ENCODE measurements around the gene AMOT. TPM values are rescaled to one million over a fixed set of nuclear protein-coding genes. Genes with fewer than 3 reads are reported as not detected.

Gene AMOT
- total RNA-seq, 1 donor from 2014 or later = 6.4 TPM

- intact Hi-C loops (cut with DNase I) = no loop called here
- DNase-seq (ENCODE audit: low spot score) = no peak
These were observed 3.6 kb upstream of the AMOT start for GRCh38 chrX:112844250-112844649.

DNA sequence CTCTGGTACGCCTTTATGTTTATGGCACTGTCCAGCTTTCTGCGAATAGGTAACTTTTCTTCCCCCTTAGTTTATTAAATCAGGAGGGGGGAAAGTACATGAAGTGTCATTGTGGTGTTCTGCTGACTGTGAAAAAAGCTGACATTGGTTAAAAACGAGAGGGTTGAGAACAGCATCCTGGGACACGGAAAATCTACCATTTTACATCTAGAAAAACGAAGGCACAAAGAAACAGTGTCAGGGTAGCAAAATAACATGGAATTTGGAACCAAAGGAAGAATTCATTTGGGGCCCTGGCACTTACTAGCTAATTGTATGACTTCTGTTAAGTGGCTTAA lies 1.2 kb upstream of the AMOT start:
- intact Hi-C loops (cut with DNase I) = loop anchor here (2.0 kb wide), 1 partner anchor 41 kb away; no protein-coding TSS in a partner anchor
- DNase-seq (ENCODE audit: low spot score) = no peak

DNA sequence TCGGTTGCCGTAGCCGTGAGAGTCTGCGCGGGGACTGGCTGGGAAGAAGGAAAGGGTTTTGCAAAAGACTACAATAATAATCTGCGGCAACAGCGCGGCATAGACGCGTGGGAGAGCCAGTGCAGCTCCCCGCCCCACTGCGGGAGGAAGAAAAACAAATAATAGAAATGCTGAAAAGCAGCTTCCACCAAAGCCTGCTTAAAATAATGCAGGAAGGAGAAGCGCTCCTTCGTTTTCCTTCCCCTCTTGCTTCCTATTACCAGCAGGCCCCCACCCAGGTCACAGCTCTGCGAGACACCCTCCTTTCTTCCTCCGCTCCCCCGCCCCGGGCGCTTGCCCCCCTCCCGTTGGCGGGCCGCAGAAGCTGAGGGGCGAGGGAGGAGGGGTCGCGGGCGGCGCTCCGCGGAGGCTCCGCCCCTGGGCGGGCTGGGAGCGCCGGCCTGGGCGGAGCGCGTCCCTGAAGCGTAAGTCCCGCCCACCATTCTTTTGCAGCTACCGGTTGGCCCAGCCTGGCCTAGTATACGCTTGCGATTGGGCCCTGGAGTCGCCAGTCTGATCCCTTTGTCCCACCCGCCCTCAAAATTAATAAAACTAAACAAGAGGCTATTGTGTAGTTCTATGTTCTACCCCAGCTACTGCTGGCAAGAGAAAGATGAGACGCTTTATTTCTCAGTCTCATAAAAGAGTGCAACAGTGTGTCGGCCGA lies 636 bp upstream of the AMOT start:
- peak; percentile 87 for DNase-seq (ENCODE audit: low spot score)
- intact Hi-C loops (cut with DNase I) = no loop called here

- intact Hi-C loops (cut with DNase I) = no loop called here
- no peak for DNase-seq (ENCODE audit: low spot score)
These were observed 775 bp downstream of the AMOT start for GRCh38 chrX:112839856-112840255.

DNA sequence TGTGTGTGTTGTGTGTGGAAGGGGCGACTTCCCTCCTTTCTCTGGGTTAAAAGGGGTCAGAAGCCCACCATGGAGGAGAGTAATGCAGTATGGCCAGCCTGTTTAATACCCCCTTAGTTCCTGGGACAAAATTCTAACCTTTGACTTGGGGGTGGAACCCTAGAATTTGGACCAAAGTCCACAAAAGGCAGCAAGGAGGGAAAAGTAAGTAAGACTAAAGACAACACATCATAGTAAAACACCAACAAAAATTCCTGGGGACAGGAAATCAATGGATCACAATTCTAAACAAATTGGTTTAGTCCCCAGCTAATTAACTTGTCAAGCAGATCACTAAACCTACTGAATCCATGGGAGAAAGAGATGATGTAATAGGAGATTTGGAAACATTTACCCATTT lies 3.1 kb downstream of the AMOT start:
- no peak for DNase-seq (ENCODE audit: low spot score)
- intact Hi-C loops (cut with DNase I) = no loop called here

DNA sequence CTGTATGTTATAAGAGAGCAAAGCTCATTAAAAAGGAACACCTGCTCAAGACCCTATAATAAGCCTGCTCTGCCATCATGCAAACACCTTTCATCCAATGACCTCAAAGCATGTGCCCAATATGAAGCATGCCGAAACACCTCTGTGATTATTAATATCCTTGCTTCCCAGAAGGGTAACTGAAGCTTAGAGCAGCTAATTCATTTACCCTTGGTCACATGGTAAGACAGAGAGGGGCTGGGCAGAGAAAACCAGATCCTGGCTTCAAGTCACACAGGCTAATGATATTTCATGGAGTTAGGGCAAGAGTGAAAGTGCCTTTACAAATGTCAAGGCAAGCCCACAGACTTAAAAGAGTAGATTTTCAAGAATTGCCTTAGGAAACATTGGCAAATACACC lies 5.6 kb downstream of the AMOT start:
- intact Hi-C loops (cut with DNase I) = no loop called here
- DNase-seq (ENCODE audit: low spot score) = no peak

DNA sequence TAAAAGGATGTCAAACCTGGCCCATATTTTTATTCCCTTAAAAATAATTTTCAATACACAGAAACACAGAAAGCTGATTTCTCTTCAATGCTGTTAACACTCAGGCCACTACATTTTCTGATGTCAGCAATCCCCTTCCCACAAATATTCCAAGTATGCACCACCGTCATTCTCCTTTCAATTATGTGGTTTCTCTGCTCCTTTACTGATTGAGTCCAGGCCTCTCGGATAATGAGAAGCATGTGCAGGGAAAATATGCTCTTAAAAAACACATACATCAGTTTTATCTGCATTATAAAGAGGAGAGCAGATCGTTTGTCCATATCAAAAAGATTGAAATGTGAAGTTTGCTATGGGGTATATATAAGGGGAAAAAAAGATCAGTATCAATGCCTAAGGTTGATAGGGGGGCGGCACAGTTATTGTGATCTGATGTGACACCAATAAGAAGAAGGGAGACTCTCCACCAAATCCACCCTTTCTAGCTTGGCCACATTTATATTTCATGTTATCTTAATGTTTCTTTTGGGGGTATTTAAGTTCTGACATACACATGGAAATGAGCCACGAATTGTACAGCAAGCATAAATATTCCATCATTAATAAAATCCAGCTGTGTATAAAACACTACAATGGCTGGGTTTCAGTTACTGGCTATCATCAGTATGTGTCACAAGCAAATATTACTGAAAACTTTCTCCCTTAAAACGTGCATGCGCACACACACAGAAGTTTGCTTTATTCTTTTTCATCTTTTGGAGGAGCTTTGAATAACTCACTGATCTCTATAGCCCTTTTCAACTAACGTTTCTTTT lies 6.4 kb downstream of the AMOT start:
- intact Hi-C loops (cut with DNase I) = no loop called here
- no peak for DNase-seq (ENCODE audit: low spot score)

DNA sequence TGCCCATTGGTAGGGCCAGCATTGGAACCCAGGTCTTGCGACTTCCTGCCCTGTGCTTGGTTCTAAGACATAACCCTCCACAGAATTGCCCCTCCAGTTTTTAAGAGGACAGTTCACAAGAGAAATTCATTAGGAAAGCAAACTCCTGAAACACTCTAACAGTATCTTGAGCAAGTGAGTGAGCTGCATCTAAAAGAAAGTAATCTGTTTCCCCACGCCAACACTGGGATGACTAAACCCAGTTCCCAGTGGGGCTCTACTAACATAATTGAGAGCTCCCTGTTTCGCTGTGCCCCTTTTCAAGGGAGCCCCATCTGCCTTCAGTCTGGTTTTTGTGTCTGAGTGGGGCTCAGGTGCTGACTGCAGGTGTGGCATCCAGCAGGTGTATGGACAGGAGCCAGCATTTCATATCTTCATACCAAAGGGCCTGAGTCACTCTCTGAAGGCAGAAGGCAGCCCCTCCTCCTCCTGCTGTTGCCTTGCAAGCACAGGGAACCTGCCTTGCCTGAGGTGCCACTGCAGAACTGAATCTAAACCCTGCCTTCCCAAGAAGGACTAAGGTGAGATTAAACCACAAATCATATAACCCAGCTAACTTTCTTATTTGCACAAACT lies 8.0 kb downstream of the AMOT start:
- intact Hi-C loops (cut with DNase I) = no loop called here
- no peak for DNase-seq (ENCODE audit: low spot score)

- intact Hi-C loops (cut with DNase I) = no loop called here
- no peak for DNase-seq (ENCODE audit: low spot score)
These were observed 10.1 kb downstream of the AMOT start for GRCh38 chrX:112830540-112830939.

DNA sequence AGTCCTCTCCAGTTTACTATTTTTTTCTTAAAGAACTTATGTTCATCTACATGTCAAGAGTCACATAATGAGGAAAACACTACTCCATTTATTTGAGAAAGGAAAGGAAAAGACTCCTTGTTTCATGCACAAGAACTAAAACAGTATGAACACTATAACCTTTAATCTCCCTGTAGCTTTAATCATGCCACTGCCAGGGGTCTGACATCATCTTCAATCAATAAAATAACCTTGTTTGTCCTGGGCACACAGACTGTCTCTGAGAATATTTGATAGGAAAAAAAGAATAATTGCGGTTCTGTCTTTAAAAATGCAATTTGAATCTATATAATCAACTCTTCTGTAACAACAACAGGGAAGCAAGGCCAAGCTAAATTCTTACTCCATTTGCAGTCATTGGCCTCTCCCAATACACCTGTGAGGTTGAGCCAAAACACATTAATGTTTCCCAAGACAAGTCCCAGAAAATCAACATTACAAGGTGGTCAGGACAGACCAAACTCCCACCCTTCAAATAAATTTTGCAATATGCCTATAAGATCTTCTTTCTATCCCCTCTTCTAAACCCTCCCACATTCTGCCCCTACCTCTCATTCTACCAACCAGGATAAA lies 13.2 kb downstream of the AMOT start:
- DNase-seq (ENCODE audit: low spot score) = no peak
- intact Hi-C loops (cut with DNase I) = no loop called here

DNA sequence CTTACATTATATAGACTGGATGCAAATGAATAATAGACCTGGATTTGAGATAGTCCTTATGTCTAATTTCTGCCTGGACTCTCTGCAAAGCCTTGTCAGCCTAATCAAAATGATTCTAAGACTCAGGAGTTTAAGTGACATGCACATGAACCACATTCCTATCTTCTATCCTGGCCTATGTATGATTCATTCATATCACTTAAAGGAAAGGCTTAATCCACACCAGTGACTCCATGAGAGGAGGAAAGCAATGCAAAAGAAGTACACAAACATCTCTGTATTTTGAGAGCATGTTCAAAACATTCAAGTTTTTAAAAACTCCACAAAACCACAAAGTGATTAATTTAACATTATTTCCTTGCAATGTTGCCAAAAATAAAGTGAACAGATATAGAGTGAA lies 14.6 kb downstream of the AMOT start:
- intact Hi-C loops (cut with DNase I) = no loop called here
- DNase-seq (ENCODE audit: low spot score) = no peak

DNA sequence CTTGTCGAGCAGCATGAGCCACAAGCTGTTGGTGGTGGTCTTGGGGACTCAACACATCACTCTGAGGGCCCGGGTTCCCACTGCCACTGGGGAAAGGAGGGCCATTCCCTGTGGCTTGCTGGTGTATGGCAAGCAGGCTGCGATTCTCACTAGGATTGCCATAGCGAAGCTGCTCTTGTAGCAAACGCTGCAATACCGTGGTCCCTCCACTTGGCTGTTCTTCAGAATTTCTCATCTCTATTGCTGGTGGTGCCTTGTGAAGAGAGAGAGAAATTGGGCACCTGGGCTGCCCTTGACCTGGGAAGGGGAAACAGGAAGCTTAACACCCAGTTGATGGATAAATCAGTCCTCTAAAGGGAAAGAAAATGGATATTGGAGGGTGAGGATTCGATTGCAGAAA lies 17.7 kb downstream of the AMOT start:
- DNase-seq (ENCODE audit: low spot score) = no peak

DNA sequence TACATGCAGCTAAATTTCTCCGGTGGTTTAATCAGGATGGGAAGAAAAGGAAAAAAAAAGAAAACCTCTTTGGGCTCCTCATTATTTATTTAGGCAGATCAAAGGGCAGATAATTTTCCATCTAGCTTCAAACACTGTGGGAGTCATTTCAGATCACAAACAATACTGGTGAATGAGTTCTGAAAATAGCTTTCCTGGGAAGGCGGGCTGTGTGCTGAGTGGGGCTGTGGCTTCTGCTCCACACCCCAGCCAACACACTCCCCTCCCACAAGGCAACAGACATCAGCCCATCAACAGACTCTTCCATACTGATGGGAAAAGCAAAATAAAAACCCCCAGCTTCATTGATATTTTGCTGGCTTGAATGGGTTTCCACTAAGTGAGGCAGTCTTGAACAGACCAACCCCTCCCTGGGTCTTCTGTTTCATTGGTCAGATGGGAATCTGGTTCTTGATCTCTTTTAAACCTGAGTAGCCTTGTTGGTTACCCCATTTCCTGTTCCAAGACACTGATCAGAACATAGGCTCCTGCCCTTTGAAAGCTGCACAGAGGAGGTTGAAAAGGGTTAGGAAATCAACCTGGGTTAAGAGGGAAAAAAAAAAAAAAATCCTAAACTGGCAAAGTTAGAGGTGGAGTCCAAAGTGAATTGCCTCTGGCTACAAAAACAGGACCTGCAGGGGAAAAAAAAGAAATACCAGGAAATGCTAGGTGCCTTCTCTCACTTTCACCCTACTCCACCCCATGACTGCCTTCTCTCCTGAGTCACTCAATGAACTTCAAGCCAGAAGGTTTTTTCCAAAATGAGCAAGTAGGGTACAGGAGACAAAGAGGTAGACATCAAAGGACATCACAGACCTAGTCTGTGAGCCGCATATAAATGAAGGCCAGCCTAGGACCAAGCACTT lies 20.0 kb downstream of the AMOT start:
- intact Hi-C loops (cut with DNase I) = no loop called here
- no peak for DNase-seq (ENCODE audit: low spot score)

More for the DNA sequence above, 17.7 kb downstream of the AMOT start:
- intact Hi-C loops (cut with DNase I) = no loop called here

- DNase-seq (ENCODE audit: low spot score) = no peak
- intact Hi-C loops (cut with DNase I) = no loop called here
These were observed 20.8 kb downstream of the AMOT start for GRCh38 chrX:112819813-112820212.

DNA sequence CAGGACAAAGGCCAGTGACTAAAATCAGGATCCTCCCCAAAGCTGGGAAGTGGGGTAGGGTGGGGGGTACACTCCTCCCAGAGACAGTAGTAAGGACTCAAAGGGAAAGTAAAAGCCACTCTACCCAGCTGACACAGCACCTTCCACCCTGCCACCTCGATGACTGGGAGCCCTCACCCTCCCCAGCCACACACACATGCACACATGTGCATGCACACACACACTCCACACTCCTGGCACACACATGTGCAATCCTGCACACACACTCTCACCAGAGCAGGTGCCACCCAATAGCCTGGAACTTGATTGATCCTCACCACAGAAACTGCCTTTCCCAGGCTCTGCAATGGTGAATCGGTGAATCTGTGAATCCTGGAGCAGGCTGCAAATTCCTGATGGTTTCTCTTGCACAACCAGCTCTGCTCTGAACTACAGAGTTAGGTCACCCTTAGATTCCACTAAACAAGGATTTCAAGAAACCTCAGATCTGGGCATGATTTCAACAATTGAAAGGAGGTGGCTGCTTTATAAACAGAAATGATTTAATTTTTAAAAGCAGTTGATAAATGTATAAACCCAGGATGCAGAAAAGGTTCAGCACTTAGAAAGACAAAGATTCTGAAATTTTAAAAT lies 21.5 kb downstream of the AMOT start:
- intact Hi-C loops (cut with DNase I) = no loop called here
- DNase-seq (ENCODE audit: low spot score) = no peak

GRCh38 chrX:112818114-112819007 lies 22.3 kb downstream of the AMOT start:
- no peak for DNase-seq (ENCODE audit: low spot score)
- intact Hi-C loops (cut with DNase I) = no loop called here

DNA sequence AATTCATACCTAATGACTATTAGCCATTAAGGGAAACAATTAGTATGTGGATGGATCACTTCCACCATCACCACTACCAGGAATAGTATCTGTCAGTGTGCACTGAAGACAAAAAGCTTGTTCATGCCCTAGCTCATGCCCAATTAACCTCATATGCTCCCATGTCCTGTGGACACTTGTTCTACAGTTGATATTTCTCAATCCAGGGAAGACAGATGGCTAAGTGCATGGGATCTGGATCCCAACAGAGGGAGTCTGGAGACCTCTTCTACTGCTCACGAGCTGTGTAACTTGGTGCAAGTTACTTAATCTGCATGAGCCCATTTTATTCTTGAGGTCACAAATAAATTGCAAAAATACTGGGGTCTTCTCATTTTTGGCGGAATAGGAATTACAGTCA lies 23.7 kb downstream of the AMOT start:
- no peak for DNase-seq (ENCODE audit: low spot score)
- intact Hi-C loops (cut with DNase I) = no loop called here

DNA sequence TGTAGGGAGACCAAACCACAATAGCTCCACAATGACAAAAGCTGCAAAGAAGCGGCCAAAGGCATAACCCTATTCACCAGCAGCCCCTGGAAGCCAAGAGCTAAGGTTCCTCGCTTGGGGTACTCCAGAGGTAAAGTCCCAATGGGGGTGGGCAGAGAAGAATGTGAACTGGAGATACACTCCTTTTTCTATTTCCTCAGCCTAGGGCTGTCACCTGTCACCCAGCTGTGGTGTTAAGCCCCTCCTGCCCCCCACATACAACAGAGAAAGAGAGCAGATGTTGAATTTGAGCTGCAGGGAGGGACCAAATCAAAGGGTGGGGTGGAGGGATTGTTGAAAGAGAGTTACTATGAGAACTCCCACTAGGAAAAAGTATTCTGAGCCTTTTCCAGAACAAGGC lies 26.1 kb downstream of the AMOT start:
- intact Hi-C loops (cut with DNase I) = no loop called here

More for the DNA sequence above, 26.1 kb downstream of the AMOT start:
- no peak for DNase-seq (ENCODE audit: low spot score)

All from cardiac septum (tissue), 1 donor.